ENCODE data around the gene B3GNT9.
A peak's percentile ranks its signal among the peaks of the same experiment; 100 is the strongest.

B3GNT9 gene

GRCh38 chr16:67166110-67166547 lies 15.3 kb upstream of the B3GNT9 start:
- DNase-seq: no peak

- DNase-seq: no peak
These were observed 14.6 kb upstream of the B3GNT9 start for GRCh38 chr16:67165121-67166078.

GRCh38 chr16:67164599-67165061 lies 13.8 kb upstream of the B3GNT9 start, which contains the start of gene HSF4:
Gene HSF4 (plus strand): TSS chr16:67164745. CDS start chr16:67164812, 67 bp downstream.
- DNase-seq: peak; percentile 72

- no peak for DNase-seq
These were observed 13.3 kb upstream of the B3GNT9 start for GRCh38 chr16:67163999-67164558.

GRCh38 chr16:67163164-67163998 lies 12.6 kb upstream of the B3GNT9 start:
- no peak for DNase-seq

GRCh38 chr16:67162506-67163163 lies 11.8 kb upstream of the B3GNT9 start:
- DNase-seq: no peak

GRCh38 chr16:67161595-67162058 lies 10.8 kb upstream of the B3GNT9 start:
- no peak for DNase-seq

GRCh38 chr16:67158637-67159600 lies 8.1 kb upstream of the B3GNT9 start:
- DNase-seq: peak; percentile 96

- DNase-seq: no peak
These were observed 7.3 kb upstream of the B3GNT9 start for GRCh38 chr16:67157892-67158635.

- DNase-seq: no peak
These were observed 6.4 kb upstream of the B3GNT9 start for GRCh38 chr16:67157106-67157748.

- DNase-seq: no peak
These were observed 5.5 kb upstream of the B3GNT9 start for GRCh38 chr16:67156143-67156844.

GRCh38 chr16:67155295-67156142 lies 4.7 kb upstream of the B3GNT9 start:
- DNase-seq: peak; percentile 87

- no peak for DNase-seq
These were observed 3.9 kb upstream of the B3GNT9 start for GRCh38 chr16:67154578-67155294.

- no peak for DNase-seq
These were observed 766 bp upstream of the B3GNT9 start for GRCh38 chr16:67151431-67152097.

GRCh38 chr16:67150047-67150832 lies 558 bp downstream of the B3GNT9 start:
- DNase-seq: no peak

All from suppressor macrophage treated with lipopolysaccharide for 4 hours (primary cell).